Activated CD4-positive, CD25-positive, alpha-beta regulatory T cell (primary cell): ENCODE data around the gene RAMP1.

Experiments
- DNase-seq, 4 experiments: peaks; one replicate each; lab custom pipeline; 2025; lab: John Stamatoyannopoulos, UW

Gene RAMP1

GRCh38 chr2:237895544-237896506 lies 36.4 kb downstream of the RAMP1 start:
- DNase-seq, result no peak

DNA sequence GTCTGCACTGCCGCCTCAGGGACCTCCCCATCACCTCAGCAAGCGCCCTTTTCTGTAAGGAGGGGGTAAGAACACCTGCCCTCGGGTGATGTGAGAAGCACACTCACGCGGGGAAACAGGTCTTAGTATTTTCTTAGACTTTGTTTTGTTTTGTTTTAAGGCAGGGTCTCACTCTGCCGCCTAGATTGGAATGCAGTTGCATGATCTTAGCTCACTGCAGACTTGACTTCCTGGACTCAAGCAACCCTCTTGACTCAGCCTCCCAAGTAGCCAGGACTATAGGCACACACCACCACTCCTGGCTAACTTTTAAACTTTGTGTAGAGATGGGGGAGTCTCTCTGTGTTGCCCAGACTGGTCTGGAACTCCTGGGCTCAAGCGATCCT lies 37.1 kb downstream of the RAMP1 start:
- no peak for DNase-seq

GRCh38 chr2:237896956-237897355 lies 37.5 kb downstream of the RAMP1 start:
- no peak for DNase-seq

GRCh38 chr2:237898057-237898414 lies 38.6 kb downstream of the RAMP1 start:
- no peak for DNase-seq

GRCh38 chr2:237900891-237901831 lies 41.7 kb downstream of the RAMP1 start:
- DNase-seq, result no peak

GRCh38 chr2:237901932-237902850 lies 42.8 kb downstream of the RAMP1 start:
- no peak for DNase-seq

DNA sequence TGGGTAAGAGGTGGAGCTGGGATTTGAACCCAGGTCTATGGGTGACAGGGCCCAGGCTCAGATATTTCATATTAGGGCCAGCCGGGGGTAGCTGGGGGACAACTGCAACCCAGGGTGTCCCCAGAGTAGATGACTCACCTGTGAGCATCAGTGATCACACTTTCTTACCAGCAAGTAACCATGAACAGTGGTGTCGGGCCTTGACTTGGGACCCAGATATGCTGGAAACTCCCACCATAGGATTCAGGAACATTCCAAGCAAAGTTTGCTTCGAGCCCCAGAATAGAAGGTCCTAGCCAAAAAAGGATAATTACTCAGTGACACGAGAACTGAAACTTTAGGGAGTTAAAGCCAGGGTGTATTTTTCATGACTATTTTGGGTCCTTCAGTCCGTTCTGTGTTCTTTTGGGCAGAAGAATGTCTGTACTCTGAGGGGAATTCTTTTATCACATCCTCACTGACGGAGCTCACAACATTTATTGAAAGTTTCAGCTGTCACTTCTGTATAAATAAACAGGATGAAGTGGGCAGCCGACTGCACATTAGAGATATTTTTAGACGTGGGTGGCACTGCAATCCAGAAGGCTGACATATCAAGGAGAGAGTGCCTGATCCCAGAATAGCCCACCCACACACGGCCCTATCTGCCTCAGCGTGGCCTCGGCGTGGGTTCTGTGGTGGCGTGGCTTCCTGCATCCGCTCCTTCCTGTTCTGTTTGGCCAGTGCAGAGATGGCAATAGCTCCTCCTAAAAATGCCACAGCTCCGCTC lies 45.6 kb downstream of the RAMP1 start:
- DNase-seq, result no peak

DNA sequence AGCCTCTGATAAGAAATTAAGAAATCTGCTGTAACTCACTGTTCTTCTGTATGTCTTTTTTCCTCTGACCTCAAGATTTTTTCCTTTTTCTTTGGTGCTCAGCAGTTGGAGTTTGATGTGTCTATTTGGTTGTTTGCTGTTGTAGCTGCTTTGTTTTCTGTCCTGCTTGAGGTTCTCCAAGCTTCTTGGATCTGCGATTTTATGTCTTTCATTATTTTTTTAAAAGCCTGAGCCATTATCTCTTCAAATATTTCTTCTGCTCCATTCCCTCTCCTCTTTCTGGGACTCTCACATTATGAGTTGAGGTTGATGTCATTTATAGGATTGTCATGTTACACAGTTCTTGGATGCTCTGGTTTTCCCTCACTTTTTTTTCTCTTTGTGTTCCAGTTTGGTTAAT lies 47.7 kb downstream of the RAMP1 start:
- no peak for DNase-seq

DNA sequence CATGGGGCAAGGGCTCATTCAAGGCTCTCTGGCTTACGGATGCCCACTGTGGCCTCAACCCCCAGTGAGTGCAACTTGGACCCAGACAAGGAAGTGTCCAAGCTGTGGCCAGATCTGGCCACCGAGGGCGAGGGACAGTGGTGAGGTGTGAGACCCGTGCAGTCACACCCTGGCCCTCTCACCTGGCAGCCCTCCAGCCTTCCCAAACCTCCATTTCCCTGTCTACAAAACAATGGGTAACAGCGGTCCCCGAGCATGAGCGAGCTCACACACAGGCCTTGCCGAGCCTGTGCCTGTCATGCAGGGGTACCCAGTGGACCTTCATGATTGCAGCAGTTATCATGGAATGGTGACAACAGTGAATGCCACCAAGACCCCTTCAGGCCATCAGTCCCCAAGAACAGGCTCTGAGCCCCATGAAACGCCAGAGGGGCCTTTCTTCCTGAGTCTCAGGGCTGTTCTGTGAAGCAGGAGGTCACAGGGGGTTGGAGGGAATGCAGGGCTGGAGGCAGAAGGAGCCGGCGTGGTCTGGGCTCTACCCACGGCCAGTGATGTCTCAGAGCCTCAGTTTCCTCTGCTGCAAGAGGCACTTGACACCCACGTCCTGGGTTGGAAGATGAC lies 49.8 kb downstream of the RAMP1 start:
- DNase-seq, result no peak

DNA sequence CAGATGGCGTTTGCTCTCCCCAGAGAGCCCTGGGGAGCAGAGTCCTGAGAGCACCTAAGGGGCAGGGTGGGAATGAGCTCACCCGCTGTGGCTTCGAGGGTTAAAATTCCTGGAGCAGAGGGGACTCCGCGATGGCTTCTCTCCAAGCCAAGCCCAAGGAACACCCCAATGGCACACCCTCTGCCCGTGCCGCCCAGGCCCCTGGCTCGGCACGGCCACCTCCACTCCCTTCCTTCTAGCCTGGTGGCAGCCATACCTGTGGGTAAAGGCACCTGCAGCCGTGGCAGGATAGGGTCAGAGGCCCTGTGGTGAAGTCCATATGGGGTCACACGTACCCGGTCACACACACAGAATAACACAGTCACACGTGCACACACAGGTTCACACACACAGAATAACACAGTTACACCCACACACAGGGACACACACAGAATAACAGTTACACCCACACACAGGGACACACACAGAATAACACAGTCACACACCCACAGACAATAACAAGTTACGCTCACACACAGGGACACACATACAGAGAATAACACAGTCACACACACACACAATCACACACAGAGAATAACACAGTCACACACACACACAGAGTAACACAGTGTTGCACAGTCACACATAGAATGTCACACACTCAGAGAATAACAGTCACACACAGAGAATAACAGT lies 50.5 kb downstream of the RAMP1 start:
- no peak for DNase-seq

DNA sequence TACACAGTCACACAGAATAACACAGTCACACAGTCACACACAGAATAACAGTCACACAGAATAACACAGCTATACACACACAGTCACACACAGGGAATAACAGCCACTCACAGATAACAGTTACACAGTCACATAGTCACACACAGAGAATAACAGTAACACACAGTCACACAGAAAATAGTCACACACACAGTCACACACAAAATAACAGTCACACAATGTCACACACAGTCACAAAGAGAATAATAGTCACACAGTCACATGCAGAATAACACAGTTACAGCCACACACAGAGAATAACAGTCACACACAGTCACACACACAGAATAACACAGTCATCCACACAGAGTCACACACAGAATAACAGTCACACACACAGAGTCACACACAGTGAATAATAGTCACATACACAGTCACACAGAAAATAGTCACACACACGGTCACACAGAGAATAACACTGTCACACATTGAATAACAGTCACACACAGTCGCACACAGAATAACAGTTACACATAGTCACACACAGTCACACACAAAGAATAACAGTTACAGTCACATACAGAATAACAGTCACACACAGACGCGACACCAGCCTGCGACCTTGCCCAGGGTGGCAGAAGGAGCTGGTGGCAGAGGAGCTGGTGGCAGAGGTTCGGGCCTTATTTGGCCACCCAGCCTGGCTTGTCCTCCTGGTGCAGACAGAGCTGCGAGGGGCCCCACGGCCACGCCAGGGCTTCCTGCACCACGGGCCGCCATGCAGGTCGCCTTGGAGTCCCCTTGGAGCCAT lies 51.3 kb downstream of the RAMP1 start:
- DNase-seq, result no peak

DNA sequence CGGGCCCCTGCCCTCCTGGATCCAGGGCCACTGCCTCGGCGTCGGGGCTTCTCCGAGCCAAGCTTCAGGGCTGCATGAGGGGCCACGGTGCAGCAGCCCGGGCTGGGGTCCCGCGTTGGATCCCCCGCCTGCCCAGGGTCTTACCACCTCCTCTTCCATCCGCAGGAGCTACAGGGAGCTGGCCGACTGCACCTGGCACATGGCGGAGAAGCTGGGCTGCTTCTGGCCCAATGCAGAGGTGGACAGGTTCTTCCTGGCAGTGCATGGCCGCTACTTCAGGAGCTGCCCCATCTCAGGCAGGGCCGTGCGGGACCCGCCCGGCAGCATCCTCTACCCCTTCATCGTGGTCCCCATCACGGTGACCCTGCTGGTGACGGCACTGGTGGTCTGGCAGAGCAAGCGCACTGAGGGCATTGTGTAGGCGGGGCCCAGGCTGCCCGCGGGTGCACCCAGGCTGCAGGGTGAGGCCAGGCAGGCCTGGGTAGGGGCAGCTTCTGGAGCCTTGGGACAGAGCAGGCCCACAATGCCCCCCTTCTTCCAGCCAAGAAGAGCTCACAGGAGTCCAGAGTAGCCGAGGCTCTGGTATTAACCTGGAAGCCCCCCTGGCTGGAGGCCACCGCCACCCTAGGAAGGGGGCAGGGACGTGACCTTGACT lies 52.1 kb downstream of the RAMP1 start:
- DNase-seq, result no peak

DNA sequence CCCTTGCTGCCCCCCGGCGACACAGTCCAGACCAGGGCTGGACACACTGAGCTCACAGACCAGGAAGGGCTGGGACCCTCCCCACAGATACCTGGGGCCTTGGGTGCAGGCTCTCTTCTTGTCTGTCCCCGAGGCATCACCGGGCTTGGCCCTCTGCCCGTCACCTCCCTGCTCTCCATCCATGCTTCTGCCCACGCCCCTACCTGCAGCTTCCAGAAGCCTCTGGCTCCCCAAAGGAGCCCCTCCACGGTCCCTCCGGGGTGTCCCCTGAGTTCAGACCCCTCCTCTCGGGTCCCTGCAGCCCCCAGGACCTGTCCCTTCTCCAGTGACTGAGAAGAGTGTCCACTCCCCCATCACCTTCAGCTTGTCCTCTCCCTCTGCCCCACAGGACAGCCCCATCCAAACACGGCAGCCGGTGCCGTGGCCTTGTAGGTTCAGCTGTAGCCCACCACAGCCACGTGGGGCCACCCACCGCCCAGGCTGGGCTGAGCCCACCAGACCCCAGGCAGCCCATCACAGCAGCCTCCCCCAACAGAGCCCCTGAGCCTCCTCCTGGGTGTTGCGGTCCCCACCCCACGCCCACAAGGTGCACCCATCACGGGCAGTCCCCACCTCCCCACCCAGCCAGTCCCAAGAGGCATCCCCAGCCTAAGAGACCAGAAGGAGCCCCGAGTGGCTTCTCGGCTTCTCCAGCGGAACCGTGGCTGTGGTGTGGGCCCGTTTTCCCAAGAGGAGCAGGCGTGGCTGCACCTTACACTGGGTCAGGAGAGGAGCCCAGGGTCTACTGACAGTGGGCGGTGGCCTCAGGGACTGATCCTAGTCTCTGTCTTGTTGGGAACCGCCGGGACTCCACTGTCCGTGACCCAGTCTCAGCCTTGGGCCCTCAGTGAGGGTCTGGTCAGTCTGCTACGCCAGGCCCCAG lies 53.1 kb downstream of the RAMP1 start:
- DNase-seq, result no peak

DNA sequence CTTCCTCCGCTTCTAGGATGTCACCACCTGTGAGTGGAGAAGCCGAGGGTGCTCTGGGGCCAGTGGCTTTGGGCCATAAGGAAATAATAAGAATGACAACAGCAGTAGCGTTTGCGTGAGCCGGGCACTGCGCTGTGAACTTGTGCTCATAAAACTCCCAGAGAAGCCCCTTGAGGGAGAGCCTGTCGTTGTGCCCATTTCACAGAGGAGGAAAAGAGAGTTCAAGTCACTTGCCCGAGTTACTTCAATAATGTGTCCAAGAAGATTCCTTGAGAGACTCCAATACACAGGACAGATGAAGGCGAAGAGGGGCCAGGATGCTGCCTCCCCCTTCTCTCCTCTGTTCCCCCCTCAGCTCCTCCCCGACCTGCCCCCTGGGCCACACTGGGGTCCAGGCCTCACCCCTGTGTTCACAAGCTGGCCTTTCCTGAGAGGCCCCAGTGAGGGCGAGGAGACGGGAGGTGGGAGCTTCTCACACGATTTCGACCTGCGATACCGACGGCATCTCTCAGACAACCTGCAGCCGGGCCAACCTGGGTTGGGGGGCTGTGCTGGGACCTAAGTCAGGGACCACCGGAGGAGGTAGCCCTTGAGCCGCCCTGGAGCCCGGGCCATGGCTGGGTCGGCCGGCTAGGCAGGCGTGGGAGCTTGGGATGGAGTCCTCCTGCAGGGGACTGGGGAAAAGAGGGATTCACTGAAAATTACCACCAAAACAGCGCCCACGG lies 53.9 kb downstream of the RAMP1 start:
- no peak for DNase-seq

GRCh38 chr2:237915576-237915975 lies 56.2 kb downstream of the RAMP1 start:
- no peak for DNase-seq

- DNase-seq, result no peak
These were observed 56.9 kb downstream of the RAMP1 start for GRCh38 chr2:237916296-237916695.
